Measurements from ENCODE around the gene TRIM24.

- TF ChIP-seq CTCF (IDR thresholded peaks at IDR 0.05), result no peak
- no peak for TF ChIP-seq EP300 (IDR thresholded peaks at IDR 0.05; ENCODE audit: borderline replicate concordance in 1 of 2, low read depth in 1 of 2, low read length in 1 of 2)
- no peak for TF ChIP-seq SIN3A (IDR thresholded peaks at IDR 0.05; ENCODE audit: borderline replicate concordance, low read depth, low read length)
- TF ChIP-seq USF2 (IDR thresholded peaks at IDR 0.05; ENCODE audit: borderline replicate concordance, low read depth, low read length), result no peak
- no peak for TF ChIP-seq NFIC (IDR thresholded peaks at IDR 0.05; ENCODE audit: borderline replicate concordance)
- TF ChIP-seq FOXM1 (IDR thresholded peaks at IDR 0.05; ENCODE audit: low read depth), result no peak
- TF ChIP-seq ELF1 (IDR thresholded peaks at IDR 0.05), result no peak
- TF ChIP-seq NRF1 (IDR thresholded peaks at IDR 0.05; ENCODE audit: low read depth, low read length), result no peak
- no peak for TF ChIP-seq YY1 (IDR thresholded peaks at IDR 0.05; ENCODE audit: low read depth)
- no peak for TF ChIP-seq RFX5 (IDR thresholded peaks at IDR 0.05; ENCODE audit: low read length)
- TF ChIP-seq IRF3 (IDR thresholded peaks at IDR 0.05; ENCODE audit: low read depth, low read length), result no peak
Measured at GRCh38 chr7:138559448-138559847, 99.4 kb downstream of the TRIM24 start.

Data from SK-N-SH (cell line).